ENCODE measurements around the gene GBGT1. TPM values are rescaled to one million over a fixed set of nuclear protein-coding genes. Genes with fewer than 3 reads are reported as not detected.
A peak's percentile ranks its signal among the peaks of the same experiment; 100 is the strongest.

Gene GBGT1
- polyA plus RNA-seq, 6 donors from 2014 or later, result 0.96 to 4.0 (median 2.4) TPM

DNA sequence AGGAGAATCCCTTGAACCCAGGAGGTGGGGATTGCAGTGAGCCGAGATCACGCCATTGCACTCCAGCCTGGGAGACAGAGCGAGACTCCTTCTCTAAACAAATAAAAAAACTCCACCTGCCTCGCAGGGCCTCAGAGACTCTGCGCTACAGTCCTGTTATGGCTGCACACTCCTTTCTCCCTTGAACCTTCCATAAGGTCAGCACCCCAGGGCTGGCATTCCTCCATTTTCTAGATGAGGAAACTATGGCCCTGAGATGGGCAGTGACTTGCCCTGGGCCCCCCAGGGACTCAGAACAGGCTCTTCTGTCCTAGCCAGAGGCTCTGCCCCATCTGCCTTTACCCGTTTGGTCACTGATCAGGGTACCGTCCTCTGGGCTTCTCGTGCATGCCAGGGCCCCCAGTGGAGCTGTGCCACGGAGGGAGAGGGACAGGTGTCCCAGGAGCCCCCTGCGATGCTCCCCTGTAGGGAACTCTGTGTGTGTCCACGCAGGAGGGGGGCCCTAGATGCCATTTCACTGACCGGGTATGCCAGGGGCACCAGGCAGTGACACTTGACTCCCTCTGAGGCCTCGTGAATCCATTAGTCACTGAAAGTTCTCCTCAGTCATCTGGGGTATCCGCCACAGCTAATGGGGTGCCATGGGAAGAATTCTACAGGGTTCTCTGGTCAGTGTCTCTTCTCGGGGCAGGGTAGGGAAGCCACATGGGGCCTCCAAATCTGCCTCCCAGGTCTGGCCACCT lies 58.8 kb downstream of the GBGT1 start:
- Mint-ChIP-seq H3K4me1 (peaks cover 4 to 5% (median 4%) of the 10 kb centered on the region in 3 donors), H3K27ac (peak overlapping the region in 2 of 6 donors; percentile 82 to 98), H3K36me3 (peaks cover 0 to 15% of the 10 kb centered on the region in 2 donors), H3K9me3 (no peaks in the 10 kb centered on the region), H3K4me3 (no peak overlapping the region), H3K27me3 (no peaks in the 10 kb centered on the region)
- no peak for ATAC-seq (ENCODE audit: low read depth in 2 of 2)
- DNase-seq, result no peak

DNA sequence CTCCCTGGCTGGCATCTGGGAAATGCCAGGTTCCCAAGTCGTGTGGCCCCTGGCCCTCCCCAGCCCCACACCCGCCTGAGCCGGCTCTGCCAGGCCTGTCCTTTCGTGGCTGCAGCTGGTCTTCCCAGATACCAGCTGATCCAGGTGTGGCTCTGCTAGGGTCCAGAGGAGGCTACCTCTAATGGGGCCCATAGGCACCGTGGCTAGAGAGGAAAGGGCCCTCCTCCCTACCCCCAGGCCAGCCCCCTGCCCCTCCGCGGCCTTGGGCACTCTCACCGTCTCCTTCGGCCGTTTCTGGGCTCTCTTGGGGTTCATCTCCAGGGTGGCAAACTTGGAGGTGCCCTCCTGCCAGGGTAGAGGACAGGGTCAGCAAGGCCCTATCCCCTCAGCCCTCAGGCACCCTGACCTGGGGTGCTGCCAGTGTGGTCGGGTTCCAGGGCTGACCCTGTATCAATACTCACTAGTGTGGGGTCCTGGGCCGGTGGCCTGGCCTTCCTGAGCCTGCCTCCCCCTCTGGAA lies 59.7 kb downstream of the GBGT1 start:
- no peak for DNase-seq
- peak overlapping the region in 2 of 6 donors; percentile 65 to 98 for H3K27ac Mint-ChIP-seq

GRCh38 chr9:133103183-133103986 lies 60.3 kb downstream of the GBGT1 start:
- Mint-ChIP-seq H3K4me3 (peak overlapping the region in 1 of 8 donors; percentile 47), H3K27me3 (no peaks in the 10 kb centered on the region), H3K27ac (peak overlapping the region in 5 of 6 donors; percentile 39 to 89 (median 53)), H3K4me1 (peaks cover 4 to 5% (median 4%) of the 10 kb centered on the region in 3 donors), H3K36me3 (peaks cover 0 to 24% of the 10 kb centered on the region in 2 donors), H3K9me3 (no peaks in the 10 kb centered on the region)
- DNase-seq, result peak; percentile 56
- ATAC-seq (ENCODE audit: low read depth in 2 of 2), result peak; percentile 52 to 57

More for the DNA sequence above, 59.7 kb downstream of the GBGT1 start:
- Mint-ChIP-seq H3K4me1 (peaks cover 4 to 5% (median 4%) of the 10 kb centered on the region in 3 donors), H3K9me3 (no peaks in the 10 kb centered on the region), H3K27me3 (no peaks in the 10 kb centered on the region), H3K4me3 (no peak overlapping the region), H3K36me3 (peaks cover 0 to 19% of the 10 kb centered on the region in 2 donors)
- no peak for ATAC-seq (ENCODE audit: low read depth in 2 of 2)

Other genes starting within 250 kb of the GBGT1 start
- gene TSC1, start 219.3 kb downstream of the GBGT1 start, polyA plus RNA-seq (ENCODE audit: low read depth in 6 of 6), result 10 to 100 TPM in 2 of 6 donors, 1 to 10 TPM in 3, under 1 TPM in 1; 1.00 to 14.4 (median 8.6) TPM
- gene GFI1B, start 185.2 kb downstream of the GBGT1 start, polyA plus RNA-seq (ENCODE audit: low read depth in 6 of 6), result 1 to 10 TPM in 2 of 6 donors, under 1 TPM in 3, not detected in 1; 0.38 to 1.4 (median 0.89) TPM
- 10 to 100 TPM; 22.3 to 44.2 (median 32.7) TPM for gene GTF3C5, start 132.9 kb downstream of the GBGT1 start, polyA plus RNA-seq (ENCODE audit: low read depth in 6 of 6)
- gene CEL, start 101.9 kb downstream of the GBGT1 start, polyA plus RNA-seq (ENCODE audit: low read depth in 6 of 6), result under 1 TPM in 1 of 6 donors, not detected in 5; 0.11 TPM
- gene RALGDS, start 42.7 kb downstream of the GBGT1 start, polyA plus RNA-seq (ENCODE audit: low read depth in 6 of 6), result 10 to 100 TPM in 2 of 6 donors, 1 to 10 TPM in 4; 5.5 to 17.5 (median 8.7) TPM
- gene OBP2B, start 45.3 kb upstream of the GBGT1 start, polyA plus RNA-seq (ENCODE audit: low read depth in 6 of 6), result not detected
- gene ABO, start 111.3 kb upstream of the GBGT1 start, polyA plus RNA-seq (ENCODE audit: low read depth in 6 of 6), result under 1 TPM in 2 of 6 donors, not detected in 4; 0.93 to 0.94 TPM
- 10 to 100 TPM in 1 of 6 donors, 1 to 10 TPM in 4, under 1 TPM in 1; 0.09 to 13.0 (median 6.8) TPM for gene SURF6, start 172.3 kb upstream of the GBGT1 start, polyA plus RNA-seq (ENCODE audit: low read depth in 6 of 6)
- 10 to 100 TPM; 14.9 to 36.8 (median 20.2) TPM for gene MED22, start 184.2 kb upstream of the GBGT1 start, polyA plus RNA-seq (ENCODE audit: low read depth in 6 of 6)
- 1,000 to 10,000 TPM in 5 of 6 donors, 100 to 1,000 TPM in 1; 715 to 1,392 (median 1,075) TPM for gene RPL7A, start 184.3 kb upstream of the GBGT1 start, polyA plus RNA-seq (ENCODE audit: low read depth in 6 of 6)
- gene SURF1, start 192.6 kb upstream of the GBGT1 start, polyA plus RNA-seq (ENCODE audit: low read depth in 6 of 6), result 100 to 1,000 TPM in 1 of 6 donors, 10 to 100 TPM in 5; 77.6 to 142 (median 94.1) TPM
- 10 to 100 TPM; 21.6 to 40.5 (median 28.1) TPM for gene SURF2, start 192.6 kb upstream of the GBGT1 start, polyA plus RNA-seq (ENCODE audit: low read depth in 6 of 6)
- 10 to 100 TPM; 76.2 to 99.5 (median 82.9) TPM for gene SURF4, start 212.1 kb upstream of the GBGT1 start, polyA plus RNA-seq (ENCODE audit: low read depth in 6 of 6)
- under 1 TPM in 2 of 6 donors, not detected in 4; 0.18 to 0.61 TPM for gene STKLD1, start 212.5 kb upstream of the GBGT1 start, polyA plus RNA-seq (ENCODE audit: low read depth in 6 of 6)

All from naive B cell (primary cell).